ENCODE data around the gene BCAR1.
"Not testable (repeated sequence)": the region's sequence is repeated elsewhere in the genome, so short reads cannot be mapped to it uniquely, and the experiment has no call there.

BCAR1 gene, protein sequence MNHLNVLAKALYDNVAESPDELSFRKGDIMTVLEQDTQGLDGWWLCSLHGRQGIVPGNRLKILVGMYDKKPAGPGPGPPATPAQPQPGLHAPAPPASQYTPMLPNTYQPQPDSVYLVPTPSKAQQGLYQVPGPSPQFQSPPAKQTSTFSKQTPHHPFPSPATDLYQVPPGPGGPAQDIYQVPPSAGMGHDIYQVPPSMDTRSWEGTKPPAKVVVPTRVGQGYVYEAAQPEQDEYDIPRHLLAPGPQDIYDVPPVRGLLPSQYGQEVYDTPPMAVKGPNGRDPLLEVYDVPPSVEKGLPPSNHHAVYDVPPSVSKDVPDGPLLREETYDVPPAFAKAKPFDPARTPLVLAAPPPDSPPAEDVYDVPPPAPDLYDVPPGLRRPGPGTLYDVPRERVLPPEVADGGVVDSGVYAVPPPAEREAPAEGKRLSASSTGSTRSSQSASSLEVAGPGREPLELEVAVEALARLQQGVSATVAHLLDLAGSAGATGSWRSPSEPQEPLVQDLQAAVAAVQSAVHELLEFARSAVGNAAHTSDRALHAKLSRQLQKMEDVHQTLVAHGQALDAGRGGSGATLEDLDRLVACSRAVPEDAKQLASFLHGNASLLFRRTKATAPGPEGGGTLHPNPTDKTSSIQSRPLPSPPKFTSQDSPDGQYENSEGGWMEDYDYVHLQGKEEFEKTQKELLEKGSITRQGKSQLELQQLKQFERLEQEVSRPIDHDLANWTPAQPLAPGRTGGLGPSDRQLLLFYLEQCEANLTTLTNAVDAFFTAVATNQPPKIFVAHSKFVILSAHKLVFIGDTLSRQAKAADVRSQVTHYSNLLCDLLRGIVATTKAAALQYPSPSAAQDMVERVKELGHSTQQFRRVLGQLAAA

DNA sequence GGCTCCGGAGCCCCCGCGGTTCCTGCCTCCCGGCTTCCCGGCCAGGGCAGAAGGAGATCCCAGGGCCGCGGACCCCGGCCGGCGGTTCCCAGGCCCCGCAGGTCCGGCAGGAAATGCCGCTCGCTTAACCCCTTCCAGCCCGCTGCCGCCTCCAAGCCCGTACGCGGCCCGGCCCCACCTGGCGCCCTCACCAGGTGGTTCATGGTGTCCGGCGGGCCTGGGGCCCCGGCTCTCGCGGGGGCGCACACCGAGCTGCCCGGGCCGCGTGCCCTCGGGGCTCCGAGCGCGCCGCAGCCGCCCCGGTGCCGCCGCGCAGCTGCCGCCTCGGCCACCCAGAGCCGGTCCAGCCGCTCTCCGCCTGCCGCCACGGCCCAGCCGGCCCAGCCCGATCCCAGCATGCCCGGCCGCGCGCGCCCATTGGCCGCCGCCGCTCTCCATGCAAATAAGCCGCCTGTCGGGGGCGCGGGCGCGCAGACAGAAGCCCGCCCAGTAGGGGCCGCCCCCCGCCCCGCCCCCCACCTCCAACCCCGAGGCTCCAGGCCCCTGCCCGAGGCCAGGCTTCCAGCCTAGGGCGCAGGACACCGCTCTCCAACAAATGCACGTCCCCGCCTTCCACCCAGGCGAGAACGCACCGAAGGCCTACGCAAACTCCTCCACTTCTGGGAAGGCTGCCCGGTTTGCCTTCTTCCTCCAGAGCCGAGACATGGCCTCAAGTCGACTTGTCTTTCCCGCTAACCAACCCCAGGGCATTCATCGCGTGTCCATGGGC, at the start of gene BCAR1:
TSS of gene BCAR1 (minus strand) at position 345 of the 769 bp plus-strand sequence. CDS start at position 203, 142 bp downstream.
- DNase-seq = peak in 49 of 51 donors; percentile 43 to 93 (median 83)

DNA sequence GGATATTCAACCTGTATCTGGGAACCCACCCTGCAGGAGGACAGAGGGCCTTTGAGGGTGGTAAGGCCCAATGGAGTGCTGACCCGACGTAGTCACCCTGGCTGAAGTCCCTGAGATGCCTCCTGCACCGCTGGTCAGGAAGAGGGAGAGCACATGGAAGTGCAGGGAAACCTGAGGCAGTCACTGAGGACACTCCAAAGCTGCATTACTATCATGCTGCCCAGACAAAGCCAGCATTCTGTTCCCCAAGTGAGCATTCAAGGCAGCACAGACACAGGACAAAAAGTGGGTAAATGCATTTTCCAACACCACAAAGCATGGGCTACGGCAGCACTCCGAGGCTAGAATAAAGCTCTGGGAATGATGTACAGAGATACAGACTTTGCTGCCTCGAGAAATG, 46.8 kb upstream of the BCAR1 start:
- DNase-seq = peak in 8 of 51 donors; percentile 11 to 40 (median 24)

DNA sequence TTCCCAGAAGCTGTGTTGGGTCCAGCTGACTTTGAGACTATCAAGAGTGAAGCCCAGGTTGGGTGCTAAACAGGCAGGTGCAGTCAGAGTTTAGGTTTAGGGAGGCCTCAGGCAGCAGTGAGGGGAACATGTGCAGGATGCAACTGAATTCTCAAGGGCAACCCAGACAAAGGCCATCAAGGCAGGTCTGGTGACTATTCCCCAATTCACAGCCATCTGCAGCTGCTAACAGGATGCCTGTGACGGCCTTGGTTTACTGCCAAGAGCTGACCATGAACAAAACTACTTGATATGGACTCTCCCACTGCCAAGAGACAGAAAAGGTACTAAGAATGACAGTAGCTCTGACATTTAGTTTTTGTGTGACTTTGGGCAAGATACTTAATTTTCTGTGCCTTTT, 45.2 kb upstream of the BCAR1 start:
- peak in 19 of 51 donors; percentile 4 to 53 (median 23) for DNase-seq

DNA sequence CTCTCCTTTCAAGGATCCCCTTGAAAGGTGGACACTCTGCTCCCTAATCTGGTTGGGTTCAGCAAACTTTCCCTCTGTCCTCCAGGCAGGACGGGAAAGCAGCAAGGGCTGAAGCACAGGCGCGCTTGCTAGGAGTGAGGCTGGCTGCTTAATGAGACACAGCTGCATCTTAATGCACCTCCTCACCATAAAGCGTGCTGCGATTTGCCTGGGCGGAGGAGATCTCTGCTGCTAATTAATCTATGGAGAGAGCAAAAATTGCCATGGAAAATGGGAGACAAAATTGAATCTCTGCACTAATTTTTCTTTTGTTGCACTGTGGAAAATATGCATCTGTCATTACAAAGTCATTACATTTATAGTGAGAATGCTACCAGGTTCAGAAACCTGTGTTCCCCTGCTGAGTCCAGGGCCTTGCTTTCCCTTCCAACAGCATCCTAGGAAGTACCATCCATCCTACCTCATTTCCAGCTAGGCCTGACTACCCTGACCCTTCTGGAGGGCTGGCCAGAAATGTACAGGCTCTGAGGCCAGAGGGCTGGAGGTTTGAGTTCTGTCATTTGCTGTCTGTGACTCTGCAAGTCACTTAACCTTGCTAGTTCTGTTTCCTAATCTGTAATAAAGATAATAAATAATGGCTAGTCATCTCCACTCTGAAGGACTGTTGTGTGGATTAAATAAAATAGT, 43.5 kb upstream of the BCAR1 start:
- no peak for DNase-seq

DNA sequence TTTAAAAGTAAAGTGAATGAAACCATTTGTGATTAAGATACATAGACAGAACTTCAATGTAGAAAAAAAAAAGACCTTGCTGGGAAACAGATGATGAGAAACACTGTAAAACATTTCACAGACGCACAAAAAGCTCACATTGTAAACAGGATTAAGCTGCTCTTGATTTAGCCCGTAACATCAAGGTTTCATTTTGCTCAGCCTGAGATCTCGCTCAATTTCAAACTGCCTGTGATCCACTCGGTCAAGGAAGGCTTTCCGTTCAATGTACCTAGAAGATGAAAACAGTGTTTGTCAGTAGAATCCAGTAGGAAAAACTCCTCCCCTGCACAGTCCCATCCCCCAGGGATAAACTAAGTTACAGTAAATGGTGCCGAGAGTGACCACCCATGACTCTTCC, 42.3 kb upstream of the BCAR1 start:
- DNase-seq = no peak

DNA sequence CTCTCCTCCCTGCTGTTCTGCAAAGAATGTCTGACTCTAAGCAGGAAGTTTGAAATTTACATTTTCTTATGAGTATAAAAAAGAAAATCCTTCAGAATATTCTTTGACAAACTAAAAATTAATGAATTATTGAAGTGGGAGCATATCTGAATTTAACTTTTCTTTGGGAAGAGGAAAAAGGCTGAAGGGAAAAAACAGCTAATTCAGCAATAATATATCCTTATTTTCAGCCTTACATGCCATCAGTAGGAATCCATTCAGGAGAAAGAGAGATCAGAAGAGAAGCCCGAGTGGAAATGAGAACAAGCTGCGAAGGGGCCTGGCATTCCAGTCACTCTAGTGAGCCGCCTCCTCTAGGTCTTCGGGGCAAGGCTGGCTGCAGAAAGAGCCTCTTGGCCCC, 41.7 kb upstream of the BCAR1 start:
- no peak for DNase-seq

DNA sequence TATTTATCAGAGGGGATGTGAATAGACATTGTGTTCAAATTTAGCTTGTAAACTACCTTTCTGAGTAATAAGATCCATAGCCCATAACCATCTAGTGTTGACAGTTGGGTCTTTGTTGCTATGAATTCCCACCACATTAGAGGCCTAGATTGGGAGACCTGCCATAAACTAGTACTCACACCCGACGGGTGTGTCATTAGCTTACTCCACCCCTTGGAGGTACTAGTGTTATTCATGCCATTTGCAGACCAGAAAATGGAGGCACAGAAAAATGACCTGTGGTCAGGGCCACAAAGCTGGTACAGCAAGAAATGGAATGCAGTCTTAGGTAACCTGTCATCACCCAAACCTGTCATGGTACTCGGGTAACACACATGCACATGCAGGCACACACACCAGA, 41.3 kb upstream of the BCAR1 start:
- DNase-seq = no peak

DNA sequence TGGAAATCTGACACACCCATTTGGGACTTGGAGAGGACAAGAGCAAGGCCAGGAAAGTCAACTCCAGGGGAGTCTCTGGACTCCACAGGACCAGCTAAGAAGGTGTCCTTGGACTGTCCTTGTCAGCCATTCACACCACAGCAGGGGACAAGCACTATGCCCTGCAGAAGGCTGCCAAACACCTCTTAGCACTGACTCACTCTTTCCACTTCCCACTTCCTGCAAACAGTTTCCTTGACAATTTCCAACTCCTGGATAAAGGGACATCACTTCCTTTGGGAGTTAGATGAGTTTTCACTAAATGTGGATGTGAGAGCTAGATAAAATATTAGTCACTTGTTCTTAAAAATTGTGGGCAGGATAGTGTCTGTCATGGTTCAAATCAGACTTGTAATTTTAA, 37.8 kb upstream of the BCAR1 start:
- no peak for DNase-seq

DNA sequence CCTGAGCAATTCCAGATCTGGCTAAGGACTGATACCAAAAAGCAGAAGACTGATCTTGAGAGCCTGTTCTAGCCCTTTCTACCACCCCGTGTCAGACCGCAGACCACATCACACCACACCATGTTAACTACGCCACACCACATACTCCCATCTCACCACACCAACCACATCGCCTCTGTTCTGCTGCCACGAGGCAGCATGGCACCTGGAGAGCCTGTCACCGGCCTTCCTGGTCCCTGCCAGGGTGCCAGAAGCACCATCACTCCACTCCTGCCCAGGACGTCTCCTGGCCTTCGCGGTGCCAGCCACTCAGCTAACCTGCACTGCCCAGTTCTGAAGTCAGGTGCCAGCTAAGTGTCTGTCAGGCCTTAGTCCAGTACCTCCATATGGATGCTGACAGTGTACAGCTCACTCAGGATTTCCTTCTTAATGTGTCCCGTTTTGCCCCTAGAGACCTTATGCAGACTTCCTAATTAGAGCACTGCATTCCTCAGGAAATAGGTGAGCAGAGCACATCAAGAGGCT, 37.2 kb upstream of the BCAR1 start:
- DNase-seq = no peak

DNA sequence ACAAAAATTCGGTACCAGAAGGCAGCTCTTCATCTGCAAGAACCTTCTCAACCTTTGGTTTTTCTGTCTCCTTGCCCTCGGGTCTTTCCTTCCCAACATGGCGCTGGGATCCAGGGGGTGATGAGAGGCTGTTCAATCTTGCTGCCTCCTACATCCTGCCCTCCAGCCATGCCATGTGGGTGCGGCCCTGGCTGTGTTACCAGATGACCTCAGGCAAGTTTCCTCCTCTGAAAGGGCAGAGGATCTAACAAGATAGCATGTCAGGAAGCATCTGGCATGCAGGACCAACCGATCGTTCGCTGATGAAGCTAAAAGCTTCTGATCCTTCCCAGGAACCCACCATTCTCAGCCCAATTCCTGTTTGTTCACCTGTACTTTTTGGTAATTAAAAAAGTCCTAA, 36.8 kb upstream of the BCAR1 start:
- DNase-seq = no peak

DNA sequence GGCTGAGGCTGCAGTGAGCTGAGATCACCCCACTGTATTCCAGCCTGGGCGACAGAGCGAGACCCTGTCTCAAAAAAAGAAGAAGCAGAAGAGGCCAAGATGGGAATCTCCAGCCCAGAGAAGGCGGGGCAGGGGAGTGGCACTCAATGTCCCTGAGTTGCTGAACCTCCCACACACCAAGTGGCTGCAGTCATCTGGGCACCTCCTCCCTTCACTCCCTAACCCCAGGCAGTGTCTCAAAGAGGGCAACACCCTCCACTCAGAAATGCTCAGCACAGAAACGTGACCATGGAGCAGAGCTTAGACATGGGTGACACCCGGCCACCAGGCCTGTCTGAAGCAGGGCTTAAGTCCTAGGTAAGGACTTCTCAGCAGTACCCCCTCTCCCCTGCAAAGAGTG, 36.3 kb upstream of the BCAR1 start:
- no peak for DNase-seq

DNA sequence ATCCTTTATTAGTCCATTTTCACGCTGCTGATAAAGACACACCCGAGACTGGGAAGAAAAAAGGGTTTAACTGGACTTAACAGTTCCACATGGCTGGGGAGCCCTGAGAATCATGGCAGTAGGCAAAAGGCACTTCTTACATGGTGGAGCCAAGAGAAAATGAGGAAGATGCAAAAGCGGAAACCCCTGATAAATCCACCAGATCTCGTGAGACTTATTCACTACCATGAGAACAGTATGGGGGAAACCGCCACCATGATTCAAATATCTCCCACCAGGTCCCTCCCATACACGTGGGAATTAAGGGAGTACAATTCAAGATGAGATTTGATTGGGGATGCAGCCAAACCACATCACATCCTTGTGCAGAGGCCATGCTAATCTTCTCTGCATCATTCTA, 35.0 kb upstream of the BCAR1 start:
- DNase-seq = no peak

DNA sequence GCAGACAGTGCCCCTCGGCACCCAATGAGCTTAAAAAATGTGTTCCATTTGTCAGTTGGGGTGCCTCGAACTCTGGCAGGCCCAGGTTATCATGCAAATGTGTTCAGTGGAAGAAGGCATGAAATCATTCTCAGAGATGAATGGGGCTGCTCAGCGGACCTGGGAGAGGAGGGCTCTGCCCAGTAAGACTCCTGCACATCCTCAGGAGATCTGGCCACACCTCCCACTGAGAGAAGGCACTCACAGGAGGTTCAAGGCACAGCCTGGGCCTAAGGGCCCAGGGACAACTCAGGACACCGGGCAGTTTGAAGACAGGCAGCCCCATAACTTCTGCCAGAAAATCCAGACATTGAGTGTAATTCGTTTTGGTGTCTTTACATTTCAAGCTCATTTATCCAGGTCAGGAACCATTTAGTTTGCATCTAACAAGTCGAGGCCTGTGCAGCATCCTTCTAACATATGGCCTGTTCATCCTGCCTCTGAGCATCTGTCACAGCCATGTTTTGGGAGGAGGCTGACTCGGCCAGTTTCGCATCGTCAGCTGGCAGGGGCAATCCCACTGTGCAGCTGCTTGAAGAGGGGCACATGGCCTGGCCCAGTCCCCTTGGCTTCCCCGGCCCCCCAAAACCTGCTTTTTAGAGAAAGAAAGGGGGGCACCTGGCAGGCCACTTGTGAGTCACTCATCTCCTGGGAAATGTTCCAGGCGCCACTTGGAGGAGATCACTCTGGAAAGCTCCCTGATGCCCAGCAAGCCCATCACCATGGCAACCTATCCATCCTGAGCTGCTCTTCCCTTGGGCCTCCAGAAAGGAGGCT, 31.2 kb upstream of the BCAR1 start:
- peak in 17 of 51 donors; percentile 6 to 54 (median 28) for DNase-seq

DNA sequence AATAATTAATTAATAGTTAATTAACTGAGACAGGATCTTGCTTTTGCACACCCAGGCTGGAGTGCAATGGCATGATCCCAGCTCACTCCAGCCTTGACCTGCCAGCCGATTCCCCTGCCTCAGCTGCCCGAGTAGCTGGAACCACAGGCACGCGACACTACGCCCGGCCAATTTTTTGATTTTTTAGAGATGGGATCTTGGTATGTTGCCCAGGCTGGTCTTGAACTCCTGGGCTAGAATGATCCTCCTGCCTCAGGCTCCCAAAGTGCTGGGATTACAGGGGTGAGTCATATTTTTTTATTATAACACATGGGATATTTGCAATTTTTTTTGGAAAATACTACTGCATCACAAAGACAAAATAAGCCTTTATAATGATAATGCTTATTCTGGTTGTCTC, 30.4 kb upstream of the BCAR1 start:
- no peak for DNase-seq

DNA sequence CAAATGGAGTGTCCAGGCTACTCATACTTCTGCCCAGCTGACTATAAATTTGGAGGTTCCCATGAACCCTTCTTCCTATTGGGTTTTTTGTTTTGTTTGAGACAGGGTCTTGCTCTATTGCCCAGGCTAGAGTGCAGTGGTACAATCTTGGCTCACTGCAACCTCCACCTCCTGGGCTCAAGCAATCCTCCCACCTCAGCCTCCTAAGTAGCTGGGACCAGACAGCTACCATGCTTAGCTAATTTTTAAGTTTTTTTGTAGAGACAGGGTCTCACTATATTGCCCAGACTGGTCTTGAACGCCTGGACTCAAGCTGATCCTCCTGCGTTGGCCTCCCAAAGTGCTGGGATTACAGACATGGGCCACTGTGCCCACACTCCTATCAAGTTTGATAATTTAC, 29.6 kb upstream of the BCAR1 start:
- not testable (repeated sequence) for DNase-seq

DNA sequence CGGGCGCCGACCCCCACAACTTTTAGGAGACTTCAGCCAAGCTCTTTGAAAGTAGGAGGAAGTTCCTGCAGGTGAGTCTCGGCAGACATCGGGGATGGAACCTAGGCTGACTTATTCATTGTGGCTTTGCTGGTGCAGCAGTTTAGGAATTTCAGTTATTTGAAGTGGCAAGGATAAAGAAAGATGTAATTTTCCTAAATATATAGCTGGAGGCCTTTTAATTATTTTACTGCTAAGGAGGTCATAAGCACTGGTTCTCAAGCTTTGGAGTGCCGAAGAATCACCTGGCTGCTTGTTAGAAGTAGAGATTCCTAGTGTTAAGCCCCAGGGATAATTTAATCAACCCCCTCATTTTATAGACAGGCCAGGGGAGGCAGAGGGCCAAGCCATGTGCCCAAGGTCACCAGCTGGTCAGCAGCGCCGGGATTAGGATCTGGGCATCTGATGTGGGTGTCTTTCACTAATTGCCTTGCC, 28.9 kb upstream of the BCAR1 start:
- peak in 4 of 51 donors; percentile 10 to 24 (median 11) for DNase-seq

DNA sequence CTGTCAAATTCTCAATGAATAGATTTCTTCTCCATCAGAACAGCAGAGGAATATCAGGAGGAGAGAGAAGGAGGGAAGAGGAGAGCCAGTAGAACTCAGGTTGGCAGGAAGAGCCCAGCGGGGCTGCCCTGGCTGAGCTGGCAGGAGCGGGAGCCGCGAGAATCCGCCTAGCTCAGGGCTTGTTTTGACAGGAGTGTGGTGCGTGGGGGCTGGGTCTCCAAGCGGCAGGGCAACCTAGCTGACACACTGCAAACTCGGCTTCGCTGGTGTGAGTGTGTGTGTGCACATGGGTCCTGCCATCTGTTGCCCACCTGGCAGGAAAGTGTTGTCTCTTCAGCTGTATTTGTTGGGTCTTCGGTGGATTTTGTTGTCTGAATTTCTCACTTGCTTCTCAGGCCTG, 27.9 kb upstream of the BCAR1 start:
- peak in 2 of 51 donors; percentile 3 to 25 for DNase-seq

DNA sequence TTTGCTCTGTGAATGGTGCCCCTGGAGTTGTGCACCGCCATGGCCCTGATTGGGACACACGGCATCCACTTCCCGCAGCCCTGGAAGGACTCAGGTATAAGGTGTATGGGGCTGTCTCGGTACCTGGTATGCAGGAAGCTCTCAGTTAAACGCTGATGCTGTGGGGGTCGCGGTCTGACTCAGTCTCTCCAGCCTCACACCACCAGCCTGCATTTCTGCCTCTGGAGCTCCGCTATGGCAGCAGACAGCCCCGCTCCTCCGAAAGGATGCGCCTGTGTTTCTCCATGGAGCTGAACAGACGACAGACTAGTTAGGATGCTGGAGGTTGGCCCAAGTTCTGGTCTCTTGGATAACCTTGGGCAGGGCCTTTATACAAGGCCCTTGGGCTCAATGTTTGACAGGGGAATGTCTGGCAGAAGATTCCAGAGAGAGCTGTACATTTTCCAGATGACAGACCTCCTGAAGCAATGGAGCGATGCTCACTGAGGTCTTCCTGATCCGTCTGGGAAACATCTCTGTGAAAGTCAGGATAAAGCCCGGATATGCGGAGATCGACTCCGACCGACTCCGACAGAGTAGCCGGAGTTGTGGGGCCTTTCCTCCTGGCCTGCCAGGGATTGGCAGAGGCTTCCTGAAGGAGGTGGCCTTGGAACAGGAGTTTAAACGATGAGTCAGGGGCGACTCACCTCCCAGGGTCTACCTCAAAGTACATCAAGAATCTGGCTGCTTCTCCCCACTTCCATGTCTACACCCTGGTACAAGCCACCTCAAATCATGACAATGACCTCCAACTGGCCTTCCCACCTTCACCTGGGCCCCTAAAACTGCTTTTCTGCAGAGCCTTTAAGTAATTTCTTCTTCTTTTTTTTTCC, 21.9 kb upstream of the BCAR1 start:
- no peak for DNase-seq

DNA sequence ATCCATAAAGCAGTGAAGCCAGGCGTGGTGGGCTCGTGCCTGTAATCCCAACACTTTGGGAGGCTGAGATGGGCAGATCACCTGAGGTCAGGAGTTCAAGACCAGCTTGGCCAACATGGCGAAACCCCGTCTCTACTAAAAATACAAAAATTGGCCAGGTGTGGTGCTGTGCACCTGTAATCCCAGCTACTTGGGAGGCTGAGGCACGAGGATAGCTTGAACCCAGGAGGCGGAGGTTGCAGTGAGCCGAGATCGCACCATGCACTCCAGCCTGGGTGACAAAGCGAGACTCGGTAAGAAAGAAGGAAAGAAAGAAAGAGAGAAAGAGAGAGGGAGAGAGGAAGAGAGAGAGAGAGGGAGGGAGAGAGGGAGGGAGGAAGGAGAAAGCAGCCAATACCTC, 21.2 kb upstream of the BCAR1 start:
- DNase-seq = not testable (repeated sequence)
